Keratinocyte (primary cell): ENCODE measurements around the gene ESR2. TPM values are rescaled to one million over a fixed set of nuclear protein-coding genes. Genes with fewer than 3 reads are reported as not detected.

Experiments used
- DNase-seq: peaks from one replicate; pipeline ENCODE4 v3.0.0-alpha.2; 2011; ENCODE audit warnings: low read depth, missing footprints, low spot score
- FAIRE-seq: peaks from 2 replicates; lab custom pipeline; 2011; peaks lifted over from hg19 to GRCh38; lab: Jason Lieb, UNC
- H2AFZ ChIP-seq: 2 replicates; pipeline ENCODE4 v1.6.0; 2012; ENCODE audit warnings: low read length, control low read depth, inconsistent platforms; ENCODE audit not compliant: control insufficient read depth
- H3K27ac ChIP-seq: 2 replicates; pipeline ENCODE4 v1.5.1; 2011; ENCODE audit warnings: low read length; ENCODE audit not compliant: control insufficient read depth, insufficient read depth
- H3K27me3 ChIP-seq: 3 replicates; pipeline ENCODE4 v1.6.0; 2011; ENCODE audit warnings: low read length; ENCODE audit not compliant: control insufficient read depth, insufficient read depth; ENCODE audit errors: extremely low read depth
- H3K36me3 ChIP-seq, 2 experiments: 2 replicates in 1 of 2; 3 replicates in 1 of 2; pipeline ENCODE4 v1.5.1; 2011; ENCODE audit warnings: low read length in 2 of 2, mild to moderate bottlenecking in 1 of 2; ENCODE audit not compliant: control insufficient read depth in 2 of 2, insufficient read depth in 2 of 2; ENCODE audit errors: extremely low read depth in 1 of 2
- H3K4me1 ChIP-seq: 3 replicates; pipeline ENCODE4 v1.5.1; 2011; ENCODE audit warnings: low read length; ENCODE audit not compliant: control insufficient read depth, insufficient read depth; ENCODE audit errors: extremely low read depth
- H3K4me2 ChIP-seq: 3 replicates; pipeline ENCODE4 v1.6.0; 2011; ENCODE audit warnings: low read depth, low read length; ENCODE audit not compliant: control insufficient read depth, insufficient read depth; ENCODE audit errors: extremely low read depth
- H3K4me3 ChIP-seq, 3 experiments: fragments of 200-600 bp in 1 of 3; sonication (generic) in 1 of 3; 2 replicates in 2 of 3; 3 replicates in 1 of 3; pipeline ENCODE4 v1.5.1; 2011 to 2016; ENCODE audit warnings: low read length in 3 of 3, mild to moderate bottlenecking in 3 of 3, control low read depth in 2 of 3, inconsistent platforms in 1 of 3, low read depth in 1 of 3, mixed read lengths in 1 of 3, mixed run types in 1 of 3, moderate library complexity in 1 of 3; ENCODE audit not compliant: control insufficient read depth in 2 of 3, insufficient read depth in 2 of 3; ENCODE audit errors: extremely low read depth in 1 of 3
- H3K79me2 ChIP-seq: 2 replicates; pipeline ENCODE4 v1.6.0; 2012; ENCODE audit warnings: low read length; ENCODE audit not compliant: control insufficient read depth, insufficient read depth
- H3K9ac ChIP-seq: 3 replicates; pipeline ENCODE4 v1.6.0; 2011; ENCODE audit warnings: low read length; ENCODE audit not compliant: control insufficient read depth, insufficient read depth; ENCODE audit errors: extremely low read depth
- H3K9me1 ChIP-seq: 3 replicates; pipeline ENCODE4 v1.6.0; 2011; ENCODE audit warnings: low read length; ENCODE audit not compliant: control insufficient read depth, insufficient read depth; ENCODE audit errors: extremely low read depth
- H3K9me3 ChIP-seq: 2 replicates; pipeline ENCODE4 v1.5.1; 2012; ENCODE audit warnings: low read depth, low read length; ENCODE audit not compliant: control insufficient read depth
- H4K20me1 ChIP-seq: 3 replicates; pipeline ENCODE4 v1.6.0; 2011; ENCODE audit warnings: low read length; ENCODE audit not compliant: control insufficient read depth, insufficient read depth; ENCODE audit errors: extremely low read depth
- CTCF ChIP-seq, 3 experiments: IDR thresholded peaks in 1 of 3; conservative IDR thresholded peaks in 1 of 3; optimal IDR thresholded peaks in 1 of 3; 2 replicates in 2 of 3; 3 replicates in 1 of 3; pipeline versions ENCODE3 to v1.5.1; 2011; ENCODE audit warnings: low read length in 3 of 3, mild to moderate bottlenecking in 3 of 3, moderate library complexity in 2 of 3, control low read depth in 1 of 3, inconsistent platforms in 1 of 3; ENCODE audit not compliant: insufficient read depth in 2 of 3; ENCODE audit errors: extremely low read depth in 1 of 3
- EZH2 ChIP-seq: IDR thresholded peaks from one replicate; pipeline ENCODE4 v1.6.1; 2012; ENCODE audit warnings: inconsistent platforms, mild to moderate bottlenecking, low read length, moderate library complexity
- dilution Hi-C: fragments of 300-500 bp; cut with MboI; formaldehyde crosslinking; loops from one replicate; pipeline ENCODE4 v1.7.0; 2020; ENCODE audit warnings: low sequenced_read_pairs; ENCODE audit not compliant: extremely low pct_ligation_motif_present
- polyA minus RNA-seq, 3 experiments: library from RNA; depleted of rRNA, polyadenylated mRNA; stranded (reverse); fragments of >200 nt; gene quantifications; 1 replicate in 1 of 3; 2 replicates in 1 of 3; 3 replicates in 1 of 3; pipeline ENCODE4 v1.2.3, GENCODE V29; 2011
- polyA plus RNA-seq, 5 experiments: library from polyadenylated mRNA; depleted of rRNA in 3 of 5; stranded (reverse) in 3 of 5; stranded (forward) in 1 of 5; unstranded in 1 of 5; fragments of >200 nt; gene quantifications; 1 replicate in 1 of 5; 2 replicates in 3 of 5; 3 replicates in 1 of 5; pipeline versions ENCODE4 v1.2.1 to v1.2.3, GENCODE V29; 2011 to 2012; ENCODE audit warnings: missing spikeins in 2 of 5, low read depth in 1 of 5, low replicate concordance in 1 of 5

Gene ESR2
- polyA plus RNA-seq (0.02 to 0.06 TPM (median 0.03 TPM) in 3 replicates), polyA minus RNA-seq (0.20 to 0.45 TPM in 2 of 3 replicates, not detected in the other)
- polyA plus RNA-seq (2011; ENCODE audit: low read depth) = 0.09 TPM
- polyA plus RNA-seq (2011; cell fraction: cytosol; rRNA removed) = 0.11 TPM in 1 of 2 replicates, not detected in the other
- polyA plus RNA-seq (2011; cell fraction: nucleus; rRNA removed) = 0.04 and 0.13 TPM in 2 replicates
- polyA plus RNA-seq (2012; ENCODE audit: low replicate concordance) = 0.13 and 0.25 TPM in 2 replicates
- polyA minus RNA-seq (2011; cell fraction: cytosol; rRNA and poly(A)+ RNA removed) = not detected
- polyA minus RNA-seq (2011; cell fraction: nucleus; rRNA and poly(A)+ RNA removed) = 0.31 TPM in 1 of 2 replicates, not detected in the other

DNA sequence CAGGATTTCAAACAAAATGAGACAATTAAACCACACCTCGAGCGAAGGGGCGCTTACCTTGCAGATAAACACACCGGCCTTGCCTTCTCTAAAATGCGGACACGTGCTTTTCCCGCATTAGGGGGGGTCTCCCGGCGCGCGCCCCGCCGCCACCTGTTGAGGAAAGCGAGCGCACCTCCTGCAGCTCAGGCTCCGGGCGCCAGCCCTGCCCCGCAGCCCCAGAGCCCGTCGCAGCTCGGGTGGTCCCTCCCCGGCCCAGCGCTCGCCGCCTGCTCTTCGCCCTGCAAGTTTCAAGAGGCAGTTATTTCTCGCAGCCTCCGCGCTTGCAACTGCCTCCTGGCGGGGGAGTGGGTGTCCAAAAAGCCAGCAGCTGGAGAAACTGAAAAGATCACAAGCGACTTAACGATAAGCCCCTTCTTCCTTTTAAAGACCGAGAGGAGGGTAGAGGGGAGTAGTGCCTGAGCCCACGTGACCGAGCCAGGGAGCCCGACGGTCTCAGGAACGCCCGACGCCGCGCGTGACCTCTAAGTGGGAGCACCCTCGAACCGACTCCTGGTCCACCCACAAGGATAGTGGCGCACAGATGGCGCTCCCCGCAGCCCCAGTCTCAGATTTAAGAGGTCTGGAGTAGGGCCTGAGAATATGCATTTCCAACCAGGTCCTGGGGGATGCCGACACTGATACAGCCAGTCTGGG lies at the start of gene ESR2:
TSS of gene ESR2 (minus strand) at position 396 of the 696 bp plus-strand sequence. CDS start 11,386 bp downstream, outside the sequence.
- DNase-seq (no peak), FAIRE-seq (no peak)
- peak within 1 kb of the TSS; percentile 91 for H3K4me2 ChIP-seq
- no peak within 1 kb of the TSS for H3K27ac ChIP-seq
- H3K4me1 ChIP-seq = peaks cover 22% of the 10 kb centered on the region
- H2AFZ ChIP-seq = peak within 1 kb of the TSS; percentile 54
- H4K20me1 ChIP-seq = no peaks in the 10 kb centered on the region
- dilution Hi-C loops = loop anchor here (25.0 kb wide), 1 partner anchor 257 kb away; no protein-coding TSS in a partner anchor
- no peaks in the 10 kb centered on the region for H3K36me3 ChIP-seq
- peak within 1 kb of the TSS; percentile 15 to 71 (median 36) for H3K4me3 ChIP-seq
- H3K27me3 ChIP-seq = peaks cover 8% of the 10 kb centered on the region
- peak within 1 kb of the TSS; percentile 40 for H3K9ac ChIP-seq
- no peaks in the 10 kb centered on the region for H3K79me2 ChIP-seq
- H3K9me1 ChIP-seq = no peaks in the 10 kb centered on the region
- no peaks in the 10 kb centered on the region for H3K9me3 ChIP-seq
- TF ChIP-seq EZH2 = peak; percentile 51
- peak in 2 of 3 experiments; percentile 16 to 18 for TF ChIP-seq CTCF (optimal IDR thresholded peaks at IDR 0.05 in 1 of 3, IDR thresholded peaks at IDR 0.05 in 1 of 3, conservative IDR thresholded peaks at IDR 0.05 in 1 of 3; ENCODE audit: extremely low read depth in 1 of 3, insufficient read depth in 2 of 3, low read length in 3 of 3)

DNA sequence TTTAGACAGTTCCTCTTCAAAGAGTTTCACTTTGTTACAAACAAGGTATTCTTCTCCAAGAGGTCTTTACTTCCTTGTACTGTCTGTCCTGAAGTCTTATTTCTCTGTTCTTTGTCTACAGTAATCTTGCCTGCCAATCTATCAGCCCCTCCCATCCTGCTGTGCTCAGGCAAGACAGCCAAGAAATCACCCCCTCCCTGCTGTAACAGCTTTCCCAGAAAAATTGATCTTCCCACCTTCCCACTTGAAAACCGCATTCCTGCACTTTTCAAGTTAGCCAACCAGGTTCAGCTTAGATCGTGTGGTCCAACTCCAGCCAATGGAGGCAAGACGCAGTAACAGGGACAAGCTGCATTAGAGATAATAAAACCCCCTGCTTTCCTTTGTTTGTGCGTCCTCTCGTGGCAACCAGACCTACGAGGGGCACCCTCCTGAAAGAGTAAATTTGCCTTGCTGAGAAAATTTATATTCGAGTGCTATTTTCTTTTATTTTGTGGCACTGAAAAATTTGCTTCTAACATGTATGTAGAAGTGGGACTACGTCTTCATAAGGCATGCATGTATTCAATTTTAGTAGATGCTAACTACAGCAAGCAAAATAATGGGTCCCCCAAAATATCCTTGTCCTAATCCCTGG lies 46.5 kb upstream of the ESR2 start:
- H3K36me3 ChIP-seq = no peaks in the 10 kb centered on the region
- no peaks in the 10 kb centered on the region for H3K27me3 ChIP-seq
- H3K4me3 ChIP-seq = no peak overlapping the region
- H3K27ac ChIP-seq = no peak overlapping the region
- H3K9me1 ChIP-seq = no peaks in the 10 kb centered on the region
- peaks cover 2% of the 10 kb centered on the region for H3K79me2 ChIP-seq
- no peaks in the 10 kb centered on the region for H4K20me1 ChIP-seq
- dilution Hi-C loops = no loop called here
- FAIRE-seq = no peak
- no peak overlapping the region for H2AFZ ChIP-seq
- TF ChIP-seq EZH2 (no peak), CTCF (optimal IDR thresholded peaks at IDR 0.05 in 1 of 3, IDR thresholded peaks at IDR 0.05 in 1 of 3, conservative IDR thresholded peaks at IDR 0.05 in 1 of 3; ENCODE audit: extremely low read depth in 1 of 3, insufficient read depth in 2 of 3, low read length in 3 of 3) (no peak)
- H3K4me1 ChIP-seq = peaks cover 13% of the 10 kb centered on the region
- H3K9ac ChIP-seq = no peak overlapping the region
- no peak overlapping the region for H3K4me2 ChIP-seq
- no peak for DNase-seq
- H3K9me3 ChIP-seq = no peaks in the 10 kb centered on the region
